HL-60 (cell line): ENCODE data around the gene TMEM40.
"Not testable (repeated sequence)": the region's sequence is repeated elsewhere in the genome, so short reads cannot be mapped to it uniquely, and the experiment has no call there.

Experiments
- DNase-seq, 2 experiments: peaks; one replicate each; pipeline ENCODE4 v3.0.0-alpha.2; 2010 to 2020; ENCODE audit warnings: low read depth in 1 of 2, low spot score in 1 of 2
- H3K27ac ChIP-seq: fragments of 250-450 bp; sonication (Bioruptor Pico); replicated peaks from 2 replicates; pipeline ENCODE4 v1.5.1; 2020; ENCODE audit warnings: mild to moderate bottlenecking, moderate library complexity
- H3K27me3 ChIP-seq: fragments of 250-450 bp; sonication (Bioruptor Pico); 2 replicates; pipeline ENCODE4 v1.5.1; 2021; ENCODE audit warnings: mild to moderate bottlenecking, moderate library complexity; ENCODE audit not compliant: insufficient read depth, poor library complexity, severe bottlenecking
- H3K4me3 ChIP-seq: replicated peaks from 2 replicates; pipeline ENCODE4 v1.5.1; 2011; ENCODE audit warnings: mild to moderate bottlenecking, control low read depth, low read length; ENCODE audit not compliant: insufficient read depth
- GABPA ChIP-seq: IDR thresholded peaks from 2 replicates; pipeline ENCODE4 v1.6.1; 2012; ENCODE audit warnings: low read depth
- POLR2AphosphoS5 ChIP-seq: IDR thresholded peaks from 2 replicates; pipeline ENCODE4 v1.6.1; 2012; ENCODE audit warnings: low read depth
- SPI1 ChIP-seq: IDR thresholded peaks from 2 replicates; pipeline ENCODE4 v1.6.1; 2012; ENCODE audit warnings: low read depth, mild to moderate bottlenecking, borderline replicate concordance
- TF ChIP-seq, protein P1 (sequence below): IDR thresholded peaks from 2 replicates; pipeline ENCODE4 v1.6.1; 2012; ENCODE audit warnings: low read depth; ENCODE audit not compliant: insufficient replicate concordance
- TF ChIP-seq, protein P2 (sequence below): IDR thresholded peaks from one replicate; pipeline ENCODE4 v1.5.1; 2011; ENCODE audit warnings: low read length, control low read depth, inconsistent platforms; ENCODE audit not compliant: insufficient read depth

Gene TMEM40

DNA sequence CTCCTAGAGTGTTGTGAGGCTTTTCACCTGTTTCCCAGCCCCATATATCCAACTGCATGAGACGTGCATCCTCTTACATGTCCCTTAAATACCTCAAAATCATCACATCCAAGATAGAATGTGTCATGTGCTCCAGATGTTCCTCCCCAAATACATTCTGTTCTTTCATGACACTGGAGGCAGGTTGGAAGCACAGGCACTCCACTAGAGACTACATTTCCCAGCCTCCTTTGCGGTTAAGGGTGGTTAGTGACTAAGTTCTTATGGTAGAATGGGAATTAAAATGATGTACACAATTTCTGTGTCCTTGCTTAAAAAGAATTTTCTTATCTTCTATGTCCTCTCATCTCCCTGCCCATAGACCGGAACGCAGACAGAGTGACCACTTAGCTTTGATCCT lies 34.3 kb downstream of the TMEM40 start:
- H3K4me3 ChIP-seq = no peak overlapping the region
- no peak for DNase-seq
- H3K27me3 ChIP-seq = no peaks in the 10 kb centered on the region
- no peak overlapping the region for H3K27ac ChIP-seq
- TF ChIP-seq SPI1 (no peak), GABPA (no peak), POLR2AphosphoS5 (no peak)
- TF ChIP-seq, protein P1, sequence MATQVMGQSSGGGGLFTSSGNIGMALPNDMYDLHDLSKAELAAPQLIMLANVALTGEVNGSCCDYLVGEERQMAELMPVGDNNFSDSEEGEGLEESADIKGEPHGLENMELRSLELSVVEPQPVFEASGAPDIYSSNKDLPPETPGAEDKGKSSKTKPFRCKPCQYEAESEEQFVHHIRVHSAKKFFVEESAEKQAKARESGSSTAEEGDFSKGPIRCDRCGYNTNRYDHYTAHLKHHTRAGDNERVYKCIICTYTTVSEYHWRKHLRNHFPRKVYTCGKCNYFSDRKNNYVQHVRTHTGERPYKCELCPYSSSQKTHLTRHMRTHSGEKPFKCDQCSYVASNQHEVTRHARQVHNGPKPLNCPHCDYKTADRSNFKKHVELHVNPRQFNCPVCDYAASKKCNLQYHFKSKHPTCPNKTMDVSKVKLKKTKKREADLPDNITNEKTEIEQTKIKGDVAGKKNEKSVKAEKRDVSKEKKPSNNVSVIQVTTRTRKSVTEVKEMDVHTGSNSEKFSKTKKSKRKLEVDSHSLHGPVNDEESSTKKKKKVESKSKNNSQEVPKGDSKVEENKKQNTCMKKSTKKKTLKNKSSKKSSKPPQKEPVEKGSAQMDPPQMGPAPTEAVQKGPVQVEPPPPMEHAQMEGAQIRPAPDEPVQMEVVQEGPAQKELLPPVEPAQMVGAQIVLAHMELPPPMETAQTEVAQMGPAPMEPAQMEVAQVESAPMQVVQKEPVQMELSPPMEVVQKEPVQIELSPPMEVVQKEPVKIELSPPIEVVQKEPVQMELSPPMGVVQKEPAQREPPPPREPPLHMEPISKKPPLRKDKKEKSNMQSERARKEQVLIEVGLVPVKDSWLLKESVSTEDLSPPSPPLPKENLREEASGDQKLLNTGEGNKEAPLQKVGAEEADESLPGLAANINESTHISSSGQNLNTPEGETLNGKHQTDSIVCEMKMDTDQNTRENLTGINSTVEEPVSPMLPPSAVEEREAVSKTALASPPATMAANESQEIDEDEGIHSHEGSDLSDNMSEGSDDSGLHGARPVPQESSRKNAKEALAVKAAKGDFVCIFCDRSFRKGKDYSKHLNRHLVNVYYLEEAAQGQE = no peak
- TF ChIP-seq, protein P2, sequence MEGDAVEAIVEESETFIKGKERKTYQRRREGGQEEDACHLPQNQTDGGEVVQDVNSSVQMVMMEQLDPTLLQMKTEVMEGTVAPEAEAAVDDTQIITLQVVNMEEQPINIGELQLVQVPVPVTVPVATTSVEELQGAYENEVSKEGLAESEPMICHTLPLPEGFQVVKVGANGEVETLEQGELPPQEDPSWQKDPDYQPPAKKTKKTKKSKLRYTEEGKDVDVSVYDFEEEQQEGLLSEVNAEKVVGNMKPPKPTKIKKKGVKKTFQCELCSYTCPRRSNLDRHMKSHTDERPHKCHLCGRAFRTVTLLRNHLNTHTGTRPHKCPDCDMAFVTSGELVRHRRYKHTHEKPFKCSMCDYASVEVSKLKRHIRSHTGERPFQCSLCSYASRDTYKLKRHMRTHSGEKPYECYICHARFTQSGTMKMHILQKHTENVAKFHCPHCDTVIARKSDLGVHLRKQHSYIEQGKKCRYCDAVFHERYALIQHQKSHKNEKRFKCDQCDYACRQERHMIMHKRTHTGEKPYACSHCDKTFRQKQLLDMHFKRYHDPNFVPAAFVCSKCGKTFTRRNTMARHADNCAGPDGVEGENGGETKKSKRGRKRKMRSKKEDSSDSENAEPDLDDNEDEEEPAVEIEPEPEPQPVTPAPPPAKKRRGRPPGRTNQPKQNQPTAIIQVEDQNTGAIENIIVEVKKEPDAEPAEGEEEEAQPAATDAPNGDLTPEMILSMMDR = no peak

DNA sequence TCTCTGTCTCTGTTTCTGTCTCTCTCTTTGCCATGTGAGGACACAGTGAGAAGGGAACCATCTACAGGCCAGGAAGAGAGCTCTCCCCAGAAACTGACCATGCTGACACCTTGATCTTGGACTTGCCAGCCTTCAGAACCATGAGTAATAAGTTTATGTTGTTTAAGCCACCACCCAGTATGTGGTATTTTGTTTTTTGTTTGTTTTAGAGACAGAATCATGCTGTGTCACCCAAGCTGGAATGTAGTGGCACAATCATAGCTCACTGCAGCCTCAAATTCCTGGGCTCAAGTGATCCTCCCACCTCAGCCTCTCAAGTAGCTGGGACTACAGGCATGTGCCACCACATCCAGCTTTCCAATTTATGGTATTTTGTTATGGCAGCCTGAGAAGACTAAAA lies 35.7 kb downstream of the TMEM40 start:
- not testable (repeated sequence) for H3K4me3 ChIP-seq, H3K27ac ChIP-seq, DNase-seq, H3K27me3 ChIP-seq

DNA sequence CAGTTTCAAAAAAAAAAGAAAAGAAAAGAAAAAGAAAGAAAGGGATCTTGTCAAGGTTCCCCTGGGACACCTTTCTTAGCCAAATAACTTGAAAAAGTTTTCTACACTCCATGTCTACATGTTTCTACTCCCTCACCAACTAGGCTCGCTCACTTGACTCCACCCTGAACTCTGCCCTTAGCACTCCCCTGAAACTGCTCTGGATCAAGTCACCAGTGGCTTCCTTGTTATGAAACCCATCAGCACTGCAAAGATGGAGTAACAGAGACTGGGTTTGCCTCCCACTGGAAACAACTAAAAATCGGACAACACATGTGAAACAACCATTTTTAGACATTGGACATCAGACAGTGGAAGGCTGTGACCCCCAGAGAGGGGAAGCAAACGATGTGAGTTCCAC lies 36.8 kb downstream of the TMEM40 start:
- H3K27me3 ChIP-seq = no peaks in the 10 kb centered on the region
- DNase-seq = no peak
- H3K4me3 ChIP-seq = no peak overlapping the region
- TF ChIP-seq, protein P1 = no peak
- TF ChIP-seq GABPA (no peak), POLR2AphosphoS5 (no peak), SPI1 (no peak)
- TF ChIP-seq, protein P2 = no peak
- no peak overlapping the region for H3K27ac ChIP-seq

DNA sequence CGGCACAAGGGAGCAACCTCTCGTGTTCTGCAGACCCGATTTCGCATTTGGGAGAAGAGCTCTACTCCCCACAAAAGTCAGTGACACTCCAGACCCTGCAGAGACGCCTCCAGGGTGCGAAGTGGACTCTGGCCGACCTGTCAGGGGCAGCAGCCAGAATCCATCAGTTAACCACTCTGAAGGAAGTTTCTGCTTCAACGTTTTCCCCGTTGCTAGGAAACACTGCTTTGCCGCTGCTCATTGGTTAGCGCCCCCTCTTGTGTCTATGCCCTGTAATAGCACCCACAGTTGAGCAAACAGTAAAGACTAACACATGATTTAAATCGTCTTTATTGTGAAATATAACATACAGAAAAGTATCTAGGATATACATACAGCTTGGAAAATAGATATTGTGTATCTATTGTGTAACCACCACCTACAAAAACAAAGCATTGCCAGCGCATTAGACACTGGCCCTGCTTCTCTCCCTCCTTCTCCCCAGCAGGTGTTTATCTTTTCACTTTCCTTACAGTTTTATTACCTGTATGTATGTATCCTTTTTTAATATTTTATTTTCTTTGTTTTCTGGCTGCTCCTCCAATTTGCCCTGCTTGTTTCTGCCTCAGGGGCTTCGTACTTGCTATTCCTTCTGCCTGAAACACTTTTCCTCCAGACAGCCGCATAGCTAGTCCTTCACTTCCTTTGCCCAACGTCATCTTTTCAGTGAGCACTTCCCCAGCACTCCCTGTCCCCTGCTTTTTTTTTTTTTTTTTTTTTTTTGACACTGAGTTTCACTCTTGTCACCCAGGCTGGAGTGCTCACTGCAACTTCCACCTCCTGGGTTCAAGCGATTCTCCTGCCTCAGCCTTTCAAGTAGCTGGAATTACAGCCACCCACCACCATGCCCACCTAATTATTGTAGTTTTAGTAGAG lies 38.8 kb downstream of the TMEM40 start:
- no peaks in the 10 kb centered on the region for H3K27me3 ChIP-seq
- peak; percentile 76 to 86 for DNase-seq
- 0 out of 2 replicates have a peak overlapping the region, but pooled peaks have one; percentile 24 for H3K27ac ChIP-seq
- TF ChIP-seq, protein P2 = peak; percentile 96
- TF ChIP-seq, protein P1 = no peak
- H3K4me3 ChIP-seq = no peak overlapping the region
